Vagina (tissue), 2 donors: ENCODE results near the gene SLC66A1.

ENCODE experiments used
- POLR2A ChIP-seq, 2 donors: fragments of 450-650 bp; IDR thresholded peaks; one replicate each; pipeline ENCODE4 v1.6.1; 2017; ENCODE audit warnings: antibody characterized with exemption in 2 of 2, mild to moderate bottlenecking in 2 of 2, moderate library complexity in 2 of 2
- TF ChIP-seq, protein P1 (sequence below), 3 experiments: fragments of 450-650 bp in 2 of 3; fragments of 200-600 bp in 1 of 3; sonication (generic) in 1 of 3; IDR thresholded peaks; one replicate each; pipeline ENCODE4 v1.5.1; 2017 to 2019; ENCODE audit warnings: antibody characterized with exemption in 3 of 3, mild to moderate bottlenecking in 2 of 3, moderate library complexity in 2 of 3

DNA sequence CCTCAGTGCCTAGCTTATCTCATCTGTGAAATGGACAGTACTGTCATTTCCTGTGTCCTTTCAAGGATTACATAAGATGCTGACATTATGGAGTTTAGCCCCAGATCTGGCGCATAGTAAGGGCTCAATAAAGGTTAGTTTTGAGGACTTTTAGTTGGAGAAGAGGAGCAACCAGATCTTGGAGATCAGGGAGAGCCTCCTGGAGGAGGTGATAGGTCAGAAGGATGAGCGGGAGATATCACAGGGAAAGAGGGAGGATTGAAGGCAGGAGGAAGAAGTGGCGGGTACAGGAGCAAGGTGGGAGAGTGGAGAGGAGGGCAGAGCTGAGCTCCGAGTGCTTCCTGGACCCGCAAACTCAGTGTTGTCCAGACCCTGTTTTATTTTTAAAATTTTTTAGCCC lies 17.5 kb downstream of the SLC66A1 start:
- TF ChIP-seq, protein P1, sequence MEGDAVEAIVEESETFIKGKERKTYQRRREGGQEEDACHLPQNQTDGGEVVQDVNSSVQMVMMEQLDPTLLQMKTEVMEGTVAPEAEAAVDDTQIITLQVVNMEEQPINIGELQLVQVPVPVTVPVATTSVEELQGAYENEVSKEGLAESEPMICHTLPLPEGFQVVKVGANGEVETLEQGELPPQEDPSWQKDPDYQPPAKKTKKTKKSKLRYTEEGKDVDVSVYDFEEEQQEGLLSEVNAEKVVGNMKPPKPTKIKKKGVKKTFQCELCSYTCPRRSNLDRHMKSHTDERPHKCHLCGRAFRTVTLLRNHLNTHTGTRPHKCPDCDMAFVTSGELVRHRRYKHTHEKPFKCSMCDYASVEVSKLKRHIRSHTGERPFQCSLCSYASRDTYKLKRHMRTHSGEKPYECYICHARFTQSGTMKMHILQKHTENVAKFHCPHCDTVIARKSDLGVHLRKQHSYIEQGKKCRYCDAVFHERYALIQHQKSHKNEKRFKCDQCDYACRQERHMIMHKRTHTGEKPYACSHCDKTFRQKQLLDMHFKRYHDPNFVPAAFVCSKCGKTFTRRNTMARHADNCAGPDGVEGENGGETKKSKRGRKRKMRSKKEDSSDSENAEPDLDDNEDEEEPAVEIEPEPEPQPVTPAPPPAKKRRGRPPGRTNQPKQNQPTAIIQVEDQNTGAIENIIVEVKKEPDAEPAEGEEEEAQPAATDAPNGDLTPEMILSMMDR (IDR thresholded peaks at IDR 0.05) = no peak
- no peak for TF ChIP-seq POLR2A (IDR thresholded peaks at IDR 0.05)
